Breast epithelium (tissue), 4 donors: ENCODE data around the gene BABAM1. TPM values are rescaled to one million over a fixed set of nuclear protein-coding genes. Genes with fewer than 3 reads are reported as not detected.

Experiments
- DNase-seq, 2 donors: peaks; one replicate each; pipeline ENCODE4 v3.0.0-alpha.2; 2019; ENCODE audit warnings: low spot score in 2 of 2
- H3K27ac ChIP-seq, 2 donors: fragments of 200-600 bp; sonication (generic) in 1 of 2; one replicate each; pipeline ENCODE4 v1.5.1; 2016 to 2019; ENCODE audit warnings: mild to moderate bottlenecking in 1 of 2
- H3K27me3 ChIP-seq, 2 donors: fragments of 200-600 bp; sonication (generic) in 1 of 2; one replicate each; pipeline versions ENCODE4 v1.5.1 to v1.6.0; 2017 to 2019; ENCODE audit warnings: control low read depth in 1 of 2, mild to moderate bottlenecking in 1 of 2
- H3K36me3 ChIP-seq: fragments of 200-600 bp; one replicate; pipeline ENCODE4 v1.5.1; 2019
- H3K4me1 ChIP-seq, 2 donors: fragments of 200-600 bp; sonication (generic); one replicate each; pipeline ENCODE4 v1.5.1; 2016 to 2019; ENCODE audit warnings: control low read depth in 1 of 2
- H3K4me3 ChIP-seq, 3 donors: fragments of 200-600 bp; sonication (generic); 1 replicate in 2 of 3; 2 replicates in 1 of 3; pipeline ENCODE4 v1.5.1; 2016 to 2019; ENCODE audit warnings: mild to moderate bottlenecking in 3 of 3, moderate library complexity in 2 of 3
- H3K9me3 ChIP-seq, 2 donors: fragments of 200-600 bp; sonication (generic) in 1 of 2; one replicate each; pipeline ENCODE4 v1.5.1; 2016 to 2019; ENCODE audit warnings: control low read depth in 1 of 2
- POLR2A ChIP-seq: fragments of 450-650 bp; IDR thresholded peaks from one replicate; pipeline ENCODE4 v1.6.1; 2016; ENCODE audit warnings: antibody characterized with exemption, mild to moderate bottlenecking, moderate library complexity
- POLR2AphosphoS5 ChIP-seq, 3 donors: sonication (generic); formaldehyde crosslinking; IDR thresholded peaks; one replicate each; pipeline ENCODE4 v1.6.1; 2017; ENCODE audit warnings: antibody characterized with exemption in 3 of 3
- intact Hi-C: fragments of 100-400 bp; cut with DNase I; formaldehyde crosslinking; loops from one replicate; pipeline ENCODE4 v1.15.1; 2023; ENCODE audit warnings: low total_unique reads
- total RNA-seq, 3 donors: library from RNA; depleted of rRNA; stranded (reverse); fragments of >200 nt; gene quantifications; one replicate each; pipeline ENCODE4 v1.1.0, GENCODE V29; 2016
- TF ChIP-seq, protein P1 (sequence below), 3 donors: fragments of 450-650 bp; IDR thresholded peaks; one replicate each; pipeline ENCODE4 v1.5.1; 2016 to 2017; ENCODE audit warnings: antibody characterized with exemption in 3 of 3, mild to moderate bottlenecking in 3 of 3, moderate library complexity in 3 of 3

Gene BABAM1
- total RNA-seq, 3 donors from 2014 or later: 48.5 to 65.6 (median 54.1) TPM

DNA sequence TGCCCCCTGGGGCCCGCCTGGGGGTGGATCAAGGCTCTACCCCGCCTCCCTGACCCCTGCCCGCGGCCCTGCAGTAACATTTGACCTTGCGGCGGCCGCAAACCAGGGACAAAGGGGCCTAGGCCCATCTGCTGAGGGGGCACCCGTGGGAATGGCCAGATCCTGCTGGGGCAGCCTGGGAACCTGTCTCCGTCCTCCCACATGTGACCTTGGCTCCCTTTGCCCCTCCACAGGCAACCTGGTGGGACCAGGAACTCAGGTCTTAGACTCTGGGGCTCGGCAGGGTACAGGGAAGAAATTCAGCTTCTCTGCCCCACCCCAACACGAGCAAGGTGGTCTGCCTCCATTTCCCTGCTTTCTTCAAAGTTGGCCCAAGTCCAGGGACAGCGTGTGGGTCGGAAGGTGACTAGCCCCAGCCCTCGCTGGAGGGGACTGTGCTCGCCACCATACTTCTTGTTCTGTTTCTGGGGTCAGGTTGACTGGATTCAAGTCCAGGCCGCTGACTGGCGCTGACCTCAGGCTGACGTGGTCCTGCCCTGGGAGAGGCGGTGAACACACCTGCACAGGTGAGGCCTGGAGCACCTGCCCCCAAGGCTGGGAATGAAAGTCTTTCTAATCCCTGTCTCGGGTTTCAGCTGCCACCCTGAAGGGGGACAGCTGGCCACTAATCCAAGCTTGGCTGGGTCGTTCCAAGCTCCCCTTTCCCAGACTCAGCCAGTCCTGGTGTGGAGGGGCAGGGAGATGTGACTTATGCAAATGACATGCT is 19.0 kb upstream of the BABAM1 start:
- Histone ChIP-seq H3K4me1 (peaks cover 6 to 7% of the 10 kb centered on the region in 2 donors), H3K27me3 (no peaks in the 10 kb centered on the region), H3K27ac (no peak overlapping the region), H3K9me3 (no peaks in the 10 kb centered on the region), H3K36me3 (no peaks in the 10 kb centered on the region), H3K4me3 (no peak overlapping the region)
- intact Hi-C loops: no loop called here
- TF ChIP-seq, protein P1, sequence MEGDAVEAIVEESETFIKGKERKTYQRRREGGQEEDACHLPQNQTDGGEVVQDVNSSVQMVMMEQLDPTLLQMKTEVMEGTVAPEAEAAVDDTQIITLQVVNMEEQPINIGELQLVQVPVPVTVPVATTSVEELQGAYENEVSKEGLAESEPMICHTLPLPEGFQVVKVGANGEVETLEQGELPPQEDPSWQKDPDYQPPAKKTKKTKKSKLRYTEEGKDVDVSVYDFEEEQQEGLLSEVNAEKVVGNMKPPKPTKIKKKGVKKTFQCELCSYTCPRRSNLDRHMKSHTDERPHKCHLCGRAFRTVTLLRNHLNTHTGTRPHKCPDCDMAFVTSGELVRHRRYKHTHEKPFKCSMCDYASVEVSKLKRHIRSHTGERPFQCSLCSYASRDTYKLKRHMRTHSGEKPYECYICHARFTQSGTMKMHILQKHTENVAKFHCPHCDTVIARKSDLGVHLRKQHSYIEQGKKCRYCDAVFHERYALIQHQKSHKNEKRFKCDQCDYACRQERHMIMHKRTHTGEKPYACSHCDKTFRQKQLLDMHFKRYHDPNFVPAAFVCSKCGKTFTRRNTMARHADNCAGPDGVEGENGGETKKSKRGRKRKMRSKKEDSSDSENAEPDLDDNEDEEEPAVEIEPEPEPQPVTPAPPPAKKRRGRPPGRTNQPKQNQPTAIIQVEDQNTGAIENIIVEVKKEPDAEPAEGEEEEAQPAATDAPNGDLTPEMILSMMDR (IDR thresholded peaks at IDR 0.05): no peak
- TF ChIP-seq POLR2A: no peak
- no peak for TF ChIP-seq POLR2AphosphoS5 (IDR thresholded peaks at IDR 0.05)
- no peak for DNase-seq

DNA sequence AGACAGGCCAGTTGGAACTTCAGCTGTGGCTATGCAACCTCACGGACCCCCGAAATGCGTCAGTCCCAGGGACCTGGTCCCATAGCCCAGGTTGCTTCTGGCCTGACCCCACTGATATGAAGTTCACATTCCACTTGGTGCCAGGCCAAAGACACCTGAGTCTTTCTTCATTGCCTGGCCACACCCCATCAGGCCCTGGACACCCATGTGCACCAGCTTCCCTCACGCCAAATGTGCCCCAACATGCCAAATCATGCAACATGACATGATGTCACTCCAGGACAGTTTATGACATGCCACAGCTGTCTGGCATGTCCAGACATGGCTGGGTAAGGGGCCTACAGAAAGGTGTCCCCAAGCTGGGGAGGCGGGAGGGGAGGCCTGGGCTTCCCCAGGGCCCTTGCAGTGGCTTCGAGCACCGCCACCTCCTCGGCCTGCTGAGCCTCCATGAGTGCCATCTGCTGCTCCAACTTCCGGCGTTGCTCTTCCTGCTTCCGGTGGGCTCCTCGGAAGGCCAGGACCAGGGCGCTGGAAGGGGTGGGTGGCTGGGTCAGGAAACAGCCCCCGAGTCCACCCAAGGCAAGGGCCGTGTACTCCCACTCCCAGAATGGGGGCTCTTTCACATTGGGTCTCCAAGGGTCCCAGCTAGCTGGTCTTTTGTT is 17.2 kb upstream of the BABAM1 start:
- DNase-seq: no peak
- H3K9me3 ChIP-seq: no peaks in the 10 kb centered on the region
- no peak overlapping the region for H3K4me3 ChIP-seq
- H3K4me1 ChIP-seq: peaks cover 6 to 7% of the 10 kb centered on the region in 2 donors
- H3K36me3 ChIP-seq: no peaks in the 10 kb centered on the region
- TF ChIP-seq POLR2AphosphoS5 (IDR thresholded peaks at IDR 0.05) (no peak), POLR2A (no peak)
- TF ChIP-seq, protein P1 (IDR thresholded peaks at IDR 0.05): no peak
- intact Hi-C loops: no loop called here
- H3K27ac ChIP-seq: no peak overlapping the region
- H3K27me3 ChIP-seq: no peaks in the 10 kb centered on the region

DNA sequence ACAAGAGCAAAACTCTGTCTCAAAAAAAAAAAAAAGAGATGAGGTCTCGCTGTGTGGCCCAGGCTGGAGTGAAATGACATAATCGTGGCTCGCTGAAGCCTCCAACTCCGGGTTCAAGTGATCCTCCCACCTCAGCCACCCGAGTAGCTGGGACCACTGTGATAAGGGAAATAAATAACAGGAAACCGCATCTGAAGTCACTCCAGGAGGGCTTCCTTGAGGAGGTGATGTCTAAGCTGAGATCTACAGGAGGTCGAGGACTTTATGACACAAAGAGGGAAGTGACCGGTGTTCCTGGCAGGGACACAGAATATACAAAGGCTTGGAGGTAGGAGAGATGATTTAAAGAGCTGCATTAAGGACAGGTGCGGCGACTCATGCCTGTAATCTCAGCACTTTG is 12.6 kb upstream of the BABAM1 start:
- DNase-seq: no peak
- intact Hi-C loops: no loop called here
- Histone ChIP-seq H3K9me3 (peaks cover 6 to 7% of the 10 kb centered on the region in 2 donors), H3K4me3 (no peak overlapping the region), H3K36me3 (no peaks in the 10 kb centered on the region), H3K4me1 (no peaks in the 10 kb centered on the region), H3K27ac (no peak overlapping the region), H3K27me3 (no peaks in the 10 kb centered on the region)
- TF ChIP-seq, protein P1 (IDR thresholded peaks at IDR 0.05): no peak
- TF ChIP-seq POLR2AphosphoS5 (IDR thresholded peaks at IDR 0.05) (no peak), POLR2A (no peak)

DNA sequence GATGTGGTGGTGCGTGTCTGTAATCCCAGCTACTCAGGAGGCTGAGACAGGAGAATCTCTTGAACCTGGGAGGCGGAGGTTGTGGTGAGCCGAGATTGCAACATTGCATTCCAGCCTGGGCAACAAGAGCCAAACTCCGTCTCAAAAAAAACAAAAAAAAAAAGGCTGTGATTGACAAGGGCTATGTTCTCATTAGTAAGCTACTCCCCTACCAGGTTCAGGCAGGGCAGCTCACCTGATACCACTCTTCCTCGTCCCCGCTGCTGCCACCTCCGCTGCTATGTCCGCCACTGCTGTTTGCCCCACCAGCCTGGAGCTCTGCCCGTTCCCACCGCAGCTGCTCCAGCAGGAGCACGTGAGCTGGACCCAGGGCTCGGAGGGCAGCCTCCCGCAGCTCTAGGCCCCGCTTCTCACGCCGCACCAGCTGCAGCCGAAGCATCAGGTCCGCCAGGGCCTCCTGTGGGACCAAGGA is 12.1 kb upstream of the BABAM1 start:
- no peak for TF ChIP-seq POLR2A
- TF ChIP-seq, protein P1 (IDR thresholded peaks at IDR 0.05): no peak
- TF ChIP-seq POLR2AphosphoS5 (IDR thresholded peaks at IDR 0.05): no peak
- intact Hi-C loops: no loop called here
- Histone ChIP-seq H3K4me1 (no peaks in the 10 kb centered on the region), H3K27me3 (no peaks in the 10 kb centered on the region), H3K36me3 (no peaks in the 10 kb centered on the region), H3K27ac (no peak overlapping the region), H3K9me3 (peaks cover 6 to 11% of the 10 kb centered on the region in 2 donors), H3K4me3 (no peak overlapping the region)
- DNase-seq: no peak

DNA sequence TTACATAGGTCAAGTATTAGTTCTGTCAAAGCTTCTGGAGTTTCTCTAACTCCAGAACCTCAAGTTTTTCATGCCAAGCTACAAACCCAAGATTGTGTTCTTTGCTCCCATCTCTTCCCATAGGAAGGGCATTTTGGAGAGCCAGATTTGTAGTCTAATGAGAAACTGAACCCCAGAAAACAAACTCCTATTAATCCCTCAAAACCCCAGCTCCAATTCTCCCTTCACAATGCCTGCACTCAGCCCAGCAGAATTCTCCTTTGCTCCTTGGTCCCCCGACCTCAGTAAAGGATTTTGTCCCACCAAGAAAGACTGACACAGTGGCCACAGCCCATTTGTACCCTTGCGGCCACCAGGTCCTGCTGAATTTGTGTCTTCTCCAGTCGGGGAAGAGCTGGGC is 11.1 kb upstream of the BABAM1 start:
- no peaks in the 10 kb centered on the region for H3K36me3 ChIP-seq
- H3K27ac ChIP-seq: no peak overlapping the region
- no peaks in the 10 kb centered on the region for H3K27me3 ChIP-seq
- peaks cover 6 to 11% of the 10 kb centered on the region in 2 donors for H3K9me3 ChIP-seq
- H3K4me1 ChIP-seq: no peaks in the 10 kb centered on the region
- no peak for TF ChIP-seq POLR2A
- TF ChIP-seq, protein P1 (IDR thresholded peaks at IDR 0.05): no peak
- no peak for TF ChIP-seq POLR2AphosphoS5 (IDR thresholded peaks at IDR 0.05)
- DNase-seq: no peak
- no peak overlapping the region for H3K4me3 ChIP-seq
- intact Hi-C loops: no loop called here
